ENCODE data around the gene PCYT1B.

DNA sequence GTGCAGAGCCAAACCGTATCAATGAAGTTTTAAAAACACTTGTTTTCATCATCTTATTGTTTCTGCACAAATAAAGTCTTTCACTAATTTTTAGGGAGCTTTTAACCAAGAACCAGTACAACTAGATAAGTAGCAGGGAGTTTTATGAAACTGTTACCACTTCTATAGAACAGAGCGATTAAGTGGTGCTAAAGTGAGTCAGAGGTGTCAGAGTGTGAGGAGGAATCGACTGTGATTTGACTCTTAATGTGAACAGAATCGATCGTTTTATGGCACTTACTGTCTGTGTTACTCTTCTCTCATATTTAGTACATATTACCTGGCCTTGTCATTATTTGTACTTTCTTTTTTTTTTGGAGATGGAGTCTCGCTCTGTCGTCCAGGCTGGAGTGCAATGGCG lies 138.8 kb downstream of the PCYT1B start:
- TF ChIP-seq, protein P1, sequence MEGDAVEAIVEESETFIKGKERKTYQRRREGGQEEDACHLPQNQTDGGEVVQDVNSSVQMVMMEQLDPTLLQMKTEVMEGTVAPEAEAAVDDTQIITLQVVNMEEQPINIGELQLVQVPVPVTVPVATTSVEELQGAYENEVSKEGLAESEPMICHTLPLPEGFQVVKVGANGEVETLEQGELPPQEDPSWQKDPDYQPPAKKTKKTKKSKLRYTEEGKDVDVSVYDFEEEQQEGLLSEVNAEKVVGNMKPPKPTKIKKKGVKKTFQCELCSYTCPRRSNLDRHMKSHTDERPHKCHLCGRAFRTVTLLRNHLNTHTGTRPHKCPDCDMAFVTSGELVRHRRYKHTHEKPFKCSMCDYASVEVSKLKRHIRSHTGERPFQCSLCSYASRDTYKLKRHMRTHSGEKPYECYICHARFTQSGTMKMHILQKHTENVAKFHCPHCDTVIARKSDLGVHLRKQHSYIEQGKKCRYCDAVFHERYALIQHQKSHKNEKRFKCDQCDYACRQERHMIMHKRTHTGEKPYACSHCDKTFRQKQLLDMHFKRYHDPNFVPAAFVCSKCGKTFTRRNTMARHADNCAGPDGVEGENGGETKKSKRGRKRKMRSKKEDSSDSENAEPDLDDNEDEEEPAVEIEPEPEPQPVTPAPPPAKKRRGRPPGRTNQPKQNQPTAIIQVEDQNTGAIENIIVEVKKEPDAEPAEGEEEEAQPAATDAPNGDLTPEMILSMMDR (IDR thresholded peaks at IDR 0.05), result no peak
- TF ChIP-seq POLR2A (IDR thresholded peaks at IDR 0.05), result no peak
- TF ChIP-seq EP300 (IDR thresholded peaks at IDR 0.05), result no peak
- TF ChIP-seq POLR2AphosphoS5 (IDR thresholded peaks at IDR 0.05), result no peak

All from stomach (tissue), 4 donors.